AG09309 (cell line): Measurements from ENCODE around the gene GPR183.

Experiments
- DNase-seq: peaks from one replicate; pipeline ENCODE4 v3.0.0-alpha.2; 2010; ENCODE audit warnings: low read depth
- H3K4me3 ChIP-seq: 2 replicates; pipeline ENCODE4 v1.5.1; 2011; ENCODE audit warnings: mild to moderate bottlenecking, low read depth, low read length, moderate library complexity; ENCODE audit not compliant: control insufficient read depth
- TF ChIP-seq, protein P1 (sequence below): IDR thresholded peaks from 2 replicates; pipeline ENCODE4 v1.5.1; 2011; ENCODE audit warnings: mild to moderate bottlenecking, low read depth, low read length, inconsistent platforms; ENCODE audit not compliant: insufficient read depth, control insufficient read depth; ENCODE audit errors: missing control alignments

GPR183 gene

DNA sequence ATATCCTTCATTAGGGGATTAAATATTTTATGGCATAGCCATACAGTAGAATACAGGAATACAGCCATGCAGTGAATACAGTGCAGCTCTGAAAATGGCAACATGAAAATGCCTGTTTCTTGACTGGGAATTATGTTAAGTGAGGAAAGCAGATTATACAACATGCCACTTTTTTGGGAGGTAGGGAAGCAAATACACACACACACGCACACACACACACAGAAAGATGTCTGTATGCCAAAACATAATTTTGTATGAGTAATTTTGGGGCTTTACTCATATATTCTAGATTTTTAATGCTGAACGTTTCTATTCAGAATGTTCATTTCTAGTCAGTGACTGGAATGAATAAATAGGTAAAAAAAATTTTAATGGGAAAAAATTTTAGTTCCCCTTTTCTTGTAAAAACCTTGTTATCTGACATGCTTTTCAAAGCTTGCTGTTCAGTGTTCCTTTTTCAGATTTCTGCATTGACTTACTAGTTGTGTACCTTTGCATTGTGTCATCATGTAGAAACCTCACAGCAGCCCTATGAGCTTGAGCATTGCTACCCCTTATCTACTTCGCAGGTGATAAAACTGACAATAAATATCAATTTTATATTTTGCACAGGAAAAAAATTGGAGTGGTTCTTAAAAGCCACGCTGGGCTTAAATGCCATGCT, 7.8 kb downstream of the GPR183 start:
- H3K4me3 ChIP-seq: no peak overlapping the region
- TF ChIP-seq, protein P1, sequence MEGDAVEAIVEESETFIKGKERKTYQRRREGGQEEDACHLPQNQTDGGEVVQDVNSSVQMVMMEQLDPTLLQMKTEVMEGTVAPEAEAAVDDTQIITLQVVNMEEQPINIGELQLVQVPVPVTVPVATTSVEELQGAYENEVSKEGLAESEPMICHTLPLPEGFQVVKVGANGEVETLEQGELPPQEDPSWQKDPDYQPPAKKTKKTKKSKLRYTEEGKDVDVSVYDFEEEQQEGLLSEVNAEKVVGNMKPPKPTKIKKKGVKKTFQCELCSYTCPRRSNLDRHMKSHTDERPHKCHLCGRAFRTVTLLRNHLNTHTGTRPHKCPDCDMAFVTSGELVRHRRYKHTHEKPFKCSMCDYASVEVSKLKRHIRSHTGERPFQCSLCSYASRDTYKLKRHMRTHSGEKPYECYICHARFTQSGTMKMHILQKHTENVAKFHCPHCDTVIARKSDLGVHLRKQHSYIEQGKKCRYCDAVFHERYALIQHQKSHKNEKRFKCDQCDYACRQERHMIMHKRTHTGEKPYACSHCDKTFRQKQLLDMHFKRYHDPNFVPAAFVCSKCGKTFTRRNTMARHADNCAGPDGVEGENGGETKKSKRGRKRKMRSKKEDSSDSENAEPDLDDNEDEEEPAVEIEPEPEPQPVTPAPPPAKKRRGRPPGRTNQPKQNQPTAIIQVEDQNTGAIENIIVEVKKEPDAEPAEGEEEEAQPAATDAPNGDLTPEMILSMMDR: no peak
- no peak for DNase-seq

- TF ChIP-seq, protein P1: no peak
- H3K4me3 ChIP-seq: no peak overlapping the region
- DNase-seq: no peak
Measured at GRCh38 chr13:99298056-99298455, 9.1 kb downstream of the GPR183 start.

DNA sequence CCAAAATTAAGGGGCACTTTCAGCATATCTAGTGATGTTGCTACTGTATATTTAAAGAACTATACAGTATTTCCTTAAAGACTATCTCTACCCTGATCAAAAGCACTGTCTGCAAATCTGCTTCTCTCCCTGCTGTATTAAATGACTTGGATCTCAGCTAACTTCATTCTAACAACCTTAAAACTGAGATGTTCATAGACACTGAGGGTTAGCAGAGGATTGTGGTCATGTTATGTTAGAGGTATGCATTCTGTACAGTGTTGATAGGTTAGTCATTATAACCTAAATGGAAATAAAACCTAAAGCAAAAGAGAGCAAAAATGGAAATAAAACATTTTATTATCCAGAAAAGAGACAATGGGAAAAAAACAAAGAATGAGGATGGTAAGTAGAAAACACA, 9.9 kb downstream of the GPR183 start:
- no peak for DNase-seq
- H3K4me3 ChIP-seq: no peak overlapping the region
- TF ChIP-seq, protein P1: no peak

DNA sequence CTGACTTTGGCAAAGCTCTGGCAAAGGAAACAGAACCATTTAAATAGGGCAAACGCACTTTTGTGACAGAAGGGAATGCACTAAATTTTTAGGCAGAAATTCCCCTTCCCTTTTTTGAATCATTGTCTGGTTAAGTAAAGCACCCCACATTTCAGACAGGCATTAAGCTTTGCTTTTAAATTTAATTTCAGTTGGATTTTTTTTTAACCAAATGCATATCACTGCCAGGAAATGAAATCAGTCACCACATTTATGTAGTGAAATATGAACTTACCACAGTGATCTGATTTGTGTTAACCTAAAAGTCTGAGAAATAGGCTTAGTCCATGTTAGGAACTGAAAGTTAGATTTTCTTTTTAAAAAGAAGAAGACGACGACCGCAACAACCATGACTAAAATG, 10.8 kb downstream of the GPR183 start:
- H3K4me3 ChIP-seq: no peak overlapping the region
- DNase-seq: no peak
- TF ChIP-seq, protein P1: no peak

GRCh38 chr13:99295488-99296252, 11.5 kb downstream of the GPR183 start:
- H3K4me3 ChIP-seq: no peak overlapping the region
- no peak for DNase-seq
- TF ChIP-seq, protein P1: no peak

GRCh38 chr13:99294958-99295357, 12.2 kb downstream of the GPR183 start:
- DNase-seq: no peak
- no peak overlapping the region for H3K4me3 ChIP-seq
- TF ChIP-seq, protein P1: no peak
